Skin epidermis (tissue), 12 donors: ENCODE data around the gene OPA1.

Experiments used
- H3K27ac ChIP-seq, 21 experiments: fragments of 200-600 bp; sonication (generic) in 11 of 21; one replicate each; pipeline ENCODE4 v1.5.0; 2020; ENCODE audit warnings: mild to moderate bottlenecking in 3 of 21, inconsistent platforms in 2 of 21, moderate library complexity in 2 of 21
- H3K4me3 ChIP-seq, 7 experiments: fragments of 200-600 bp; sonication (generic) in 2 of 7; one replicate each; pipeline ENCODE4 v1.5.0; 2020; ENCODE audit warnings: inconsistent platforms in 2 of 7, mild to moderate bottlenecking in 2 of 7, moderate library complexity in 1 of 7

OPA1 gene

GRCh38 chr3:193729601-193730000 is 136.6 kb downstream of the OPA1 start:
- Histone ChIP-seq H3K27ac (no peak overlapping the region), H3K4me3 (no peak overlapping the region)

DNA sequence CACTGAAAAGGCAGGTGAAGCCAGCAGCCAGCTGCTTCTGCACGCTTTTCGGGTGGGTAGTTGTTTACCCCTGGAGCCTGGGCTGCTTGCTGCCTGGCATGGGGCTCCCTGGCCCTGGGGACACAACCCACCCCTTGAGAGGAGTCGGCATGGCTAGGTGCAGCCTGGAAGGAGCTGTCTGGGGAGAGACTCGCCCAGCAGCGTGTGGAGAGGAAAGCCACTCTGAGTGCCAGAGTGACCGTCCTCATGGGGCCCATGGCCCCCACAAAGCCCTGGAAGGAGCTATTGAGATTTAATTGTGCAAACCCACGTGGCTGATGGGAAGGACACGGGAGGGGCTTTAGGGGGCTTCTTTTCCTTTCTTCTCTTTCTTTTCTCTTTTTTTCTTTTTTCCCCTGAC is 137.5 kb downstream of the OPA1 start:
- Histone ChIP-seq H3K27ac (no peak overlapping the region), H3K4me3 (no peak overlapping the region)

DNA sequence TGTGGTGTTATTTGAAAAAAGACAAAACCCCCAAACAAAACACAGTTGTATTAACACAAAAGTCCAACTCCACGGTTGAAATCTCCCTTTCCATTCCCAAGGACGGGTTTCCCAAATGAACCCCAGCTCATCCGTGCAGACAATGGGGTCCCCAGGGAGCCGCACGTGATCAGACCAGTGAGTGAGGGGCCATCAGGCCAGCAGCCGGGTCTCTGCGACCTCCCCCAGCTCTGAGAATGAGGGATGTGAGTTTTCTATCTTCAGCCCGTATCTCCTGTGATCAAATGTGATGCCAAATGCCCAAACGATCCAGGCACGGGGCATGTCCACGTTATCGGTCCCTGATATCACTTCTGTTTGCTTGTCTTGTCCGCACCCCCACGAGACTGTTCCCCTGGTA is 138.0 kb downstream of the OPA1 start:
- H3K27ac ChIP-seq = no peak overlapping the region
- no peak overlapping the region for H3K4me3 ChIP-seq

GRCh38 chr3:193731656-193732055 is 138.6 kb downstream of the OPA1 start:
- Histone ChIP-seq H3K4me3 (no peak overlapping the region), H3K27ac (no peak overlapping the region)

DNA sequence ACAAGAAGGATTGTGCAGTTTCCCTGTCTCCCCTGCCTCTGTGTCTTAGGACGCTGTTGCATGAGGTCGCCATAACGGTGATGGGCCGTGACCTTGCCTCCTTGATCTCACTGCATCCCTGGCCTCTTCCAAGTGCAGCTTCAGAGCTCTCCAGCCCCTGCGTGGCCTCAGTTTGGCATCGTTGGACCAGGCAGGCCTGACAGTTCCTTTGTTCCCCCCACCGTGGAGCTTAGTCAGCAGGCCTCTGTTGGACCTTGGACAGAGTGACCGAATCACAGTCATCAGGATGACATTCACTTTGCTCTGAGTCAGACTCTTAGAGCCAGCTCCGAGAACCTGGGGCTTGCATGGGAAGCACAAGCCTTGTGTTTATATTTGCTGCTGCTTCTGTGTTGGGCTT is 139.4 kb downstream of the OPA1 start:
- no peak overlapping the region for H3K4me3 ChIP-seq
- H3K27ac ChIP-seq = no peak overlapping the region

GRCh38 chr3:193732827-193733226 is 139.8 kb downstream of the OPA1 start:
- Histone ChIP-seq H3K4me3 (no peak overlapping the region), H3K27ac (no peak overlapping the region)

DNA sequence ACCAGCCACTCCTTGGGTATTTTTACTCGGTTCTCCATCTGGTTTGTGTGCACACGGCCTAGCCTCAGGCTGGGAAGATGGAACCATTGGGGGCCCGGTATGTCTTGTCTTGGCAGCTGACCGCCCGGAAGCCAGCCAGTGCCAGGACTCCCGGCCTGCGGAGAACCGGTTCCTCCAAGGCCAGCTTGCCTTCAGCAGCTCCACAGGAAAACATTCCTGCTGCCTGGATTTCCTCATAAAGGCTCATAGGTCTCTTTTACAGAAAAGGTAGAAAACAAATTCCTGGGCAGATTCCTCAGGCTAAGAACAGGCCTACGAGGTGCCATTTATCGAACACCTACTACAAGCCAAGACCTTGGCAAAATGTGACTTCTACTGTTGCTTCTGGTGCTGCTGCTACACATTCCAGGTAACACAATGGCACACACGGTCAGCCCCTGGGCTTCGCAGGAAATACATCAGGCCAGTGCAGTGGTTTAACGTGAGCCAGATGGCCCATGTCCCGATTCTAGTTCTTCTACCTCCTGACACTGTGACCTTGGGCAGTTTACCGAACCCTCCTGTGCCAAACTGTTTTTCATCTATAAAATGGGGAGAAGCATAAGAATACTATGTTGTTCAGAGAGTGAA is 141.8 kb downstream of the OPA1 start:
- H3K27ac ChIP-seq = no peak overlapping the region
- no peak overlapping the region for H3K4me3 ChIP-seq

DNA sequence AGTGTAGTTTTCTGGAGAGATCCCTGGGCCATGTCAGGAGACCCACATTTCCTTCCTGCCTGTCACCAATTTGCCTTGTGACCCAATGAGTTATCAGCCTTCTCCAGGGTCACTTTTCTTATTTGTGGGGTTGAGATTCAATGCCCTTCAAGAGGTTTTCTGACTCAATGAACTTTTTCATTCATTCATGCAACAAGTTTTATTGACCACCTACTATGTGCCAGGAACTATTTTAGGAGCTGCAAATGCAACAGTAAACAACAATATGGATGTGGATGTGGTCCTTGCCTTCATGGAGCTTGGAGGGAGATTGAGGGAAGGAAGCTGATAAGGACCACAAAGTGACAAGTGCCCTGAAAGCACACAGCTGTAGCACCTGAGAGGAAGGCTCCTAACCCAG is 142.8 kb downstream of the OPA1 start:
- Histone ChIP-seq H3K4me3 (no peak overlapping the region), H3K27ac (no peak overlapping the region)

- Histone ChIP-seq H3K4me3 (no peak overlapping the region), H3K27ac (no peak overlapping the region)
Measured at GRCh38 chr3:193736616-193737015, 143.6 kb downstream of the OPA1 start.

DNA sequence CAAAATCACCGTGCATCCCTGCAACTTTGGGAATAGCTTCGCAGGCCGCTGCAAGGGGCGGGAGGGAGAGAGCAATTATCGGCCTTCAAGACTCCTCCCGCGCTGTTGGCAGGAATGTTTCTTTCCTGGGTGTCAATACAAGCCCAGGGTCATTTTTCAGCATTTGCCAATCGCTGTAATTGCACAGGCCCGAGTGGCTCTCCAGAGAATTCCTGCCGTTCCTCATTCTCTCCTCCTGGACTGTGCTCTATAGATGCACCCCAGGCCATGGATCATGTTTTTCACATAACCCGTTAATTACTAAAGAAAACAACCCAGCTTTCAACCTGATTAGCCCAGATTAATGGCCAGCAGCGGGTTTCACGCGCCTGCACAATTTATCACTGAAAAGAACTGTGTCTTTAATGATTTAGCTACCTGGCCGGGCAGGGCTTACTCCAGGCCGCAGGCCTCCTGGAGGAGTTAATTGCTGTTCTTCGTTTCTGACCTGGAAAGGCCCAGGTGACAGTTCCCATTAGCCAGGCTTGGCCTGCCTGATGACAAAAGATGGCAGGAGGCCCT is 144.3 kb downstream of the OPA1 start:
- no peak overlapping the region for H3K4me3 ChIP-seq
- H3K27ac ChIP-seq = no peak overlapping the region

GRCh38 chr3:193742628-193743027 is 149.6 kb downstream of the OPA1 start:
- Histone ChIP-seq H3K27ac (no peak overlapping the region), H3K4me3 (no peak overlapping the region)

DNA sequence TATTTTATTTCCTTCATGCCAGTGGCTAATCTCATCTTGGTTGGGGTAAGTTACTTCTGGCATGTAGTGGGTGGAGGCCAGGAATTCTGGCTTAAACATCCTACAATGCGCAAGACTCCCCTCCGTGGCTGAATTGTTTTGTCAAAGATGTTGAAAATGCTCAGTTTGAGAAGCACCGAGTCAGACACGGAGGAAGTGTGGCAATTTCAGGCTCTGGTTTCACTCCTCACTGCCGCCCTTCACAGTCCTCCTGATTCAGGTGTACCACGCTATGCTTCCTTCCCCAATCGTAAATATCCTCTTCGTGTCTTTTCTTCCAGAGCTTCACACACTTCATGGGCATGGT is 150.7 kb downstream of the OPA1 start:
- no peak overlapping the region for H3K27ac ChIP-seq
- H3K4me3 ChIP-seq = no peak overlapping the region

DNA sequence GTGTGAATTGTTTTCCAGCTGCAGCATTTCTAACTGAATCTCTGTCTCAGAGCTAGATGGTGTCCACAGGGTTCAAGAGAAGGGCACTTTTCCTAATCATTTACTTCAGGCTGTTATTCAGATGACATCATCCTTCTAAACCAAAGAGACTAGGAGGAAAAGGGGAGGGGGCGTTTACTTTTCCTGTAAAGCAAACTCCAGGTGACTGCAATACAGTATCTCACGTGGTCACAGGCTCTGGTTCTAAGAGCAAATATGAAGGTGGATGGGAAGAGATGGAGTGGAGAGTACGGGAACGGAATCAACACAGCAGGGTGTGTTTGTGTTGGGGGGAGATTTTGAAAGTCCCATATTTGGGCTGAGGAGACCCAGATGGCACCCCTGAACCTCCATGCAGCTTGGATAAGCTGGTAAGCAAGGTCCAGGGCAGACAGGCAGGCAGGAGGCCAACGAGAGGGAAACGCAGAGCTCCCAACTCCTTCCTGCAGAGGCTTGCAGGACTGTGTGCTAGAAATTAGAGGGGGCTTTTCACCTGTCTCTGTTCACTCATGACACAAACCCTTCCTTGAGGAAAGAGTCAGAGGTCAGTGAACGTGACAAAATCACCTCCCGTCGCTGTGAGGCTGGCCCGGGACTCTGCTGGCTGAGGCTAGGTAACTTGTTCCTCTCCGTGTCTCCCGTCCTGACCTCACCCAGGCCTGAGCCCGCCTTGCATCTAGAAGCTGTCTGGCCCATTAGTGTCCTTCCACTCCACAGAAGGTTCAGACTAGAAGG is 151.2 kb downstream of the OPA1 start:
- H3K27ac ChIP-seq = no peak overlapping the region
- no peak overlapping the region for H3K4me3 ChIP-seq

- Histone ChIP-seq H3K27ac (no peak overlapping the region), H3K4me3 (no peak overlapping the region)
Measured at GRCh38 chr3:193744822-193745684, 152.0 kb downstream of the OPA1 start.

- H3K4me3 ChIP-seq = no peak overlapping the region
- H3K27ac ChIP-seq = no peak overlapping the region
Measured at GRCh38 chr3:193746832-193747231, 153.8 kb downstream of the OPA1 start.
